ENCODE data around the gene CADM1.
"Not testable (repeated sequence)": the region's sequence is repeated elsewhere in the genome, so short reads cannot be mapped to it uniquely, and the experiment has no call there.

The CADM1 gene

DNA sequence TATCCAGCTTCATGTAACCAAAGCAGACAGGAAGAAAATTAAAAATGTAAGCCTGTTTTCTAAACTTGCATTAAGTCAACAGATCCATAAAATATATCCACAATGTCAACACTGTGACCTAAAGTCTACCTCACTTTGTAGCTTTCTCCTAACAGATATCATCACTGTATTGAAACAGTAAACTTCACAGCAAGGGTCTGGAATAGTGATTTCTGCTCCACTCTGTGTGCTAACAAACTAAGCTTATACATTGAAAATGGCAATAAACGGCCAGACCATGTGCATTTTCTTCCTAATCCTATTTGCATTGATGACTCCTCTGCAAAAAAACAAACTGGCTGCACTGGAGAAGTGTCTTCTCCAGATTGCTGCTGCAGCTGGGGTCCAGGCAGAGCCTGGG is 26.8 kb downstream of the CADM1 start:
- no peak for FAIRE-seq
- no peak for DNase-seq (ENCODE audit: insufficient read length, low spot score)
- no peak for TF ChIP-seq POLR2A (IDR thresholded peaks at IDR 0.05; ENCODE audit: low read depth, low read length)

DNA sequence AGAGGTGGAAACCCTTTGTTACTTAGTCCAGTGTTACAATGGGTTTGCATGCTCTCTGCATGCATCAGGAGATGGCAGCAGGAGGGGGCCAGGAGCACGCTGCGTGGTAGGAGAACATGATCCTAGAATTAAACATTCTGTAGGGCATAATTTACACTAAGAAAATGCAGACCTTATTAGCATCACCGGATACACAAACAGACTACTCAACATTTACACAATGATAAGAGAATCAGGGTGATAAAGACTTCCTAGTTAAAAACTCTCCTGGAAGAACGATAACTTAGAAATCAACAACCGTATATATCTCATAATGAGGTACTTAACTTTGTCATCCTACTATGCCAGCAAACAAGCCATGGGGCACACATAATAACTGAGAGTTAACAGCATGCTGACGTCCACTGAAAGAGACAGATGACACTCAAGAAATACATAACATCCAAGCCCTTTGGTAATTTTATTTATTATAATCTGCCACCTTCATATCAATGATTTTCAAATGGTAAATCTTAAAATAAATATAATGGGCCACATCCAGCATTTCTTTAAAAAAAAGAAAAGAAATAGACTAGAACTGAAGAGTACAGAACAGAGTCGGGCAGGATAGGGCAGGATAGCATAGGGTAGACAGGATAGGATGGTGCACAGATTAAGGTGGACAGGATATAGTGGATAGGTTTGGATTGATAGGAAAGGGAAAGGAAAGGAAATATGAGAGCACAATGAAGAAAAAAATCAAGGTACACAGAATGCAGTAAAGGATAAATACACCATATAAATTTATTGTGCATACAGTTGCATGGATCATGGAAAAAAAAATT is 27.5 kb downstream of the CADM1 start:
- FAIRE-seq (no peak), DNase-seq (ENCODE audit: insufficient read length, low spot score) (no peak)

DNA sequence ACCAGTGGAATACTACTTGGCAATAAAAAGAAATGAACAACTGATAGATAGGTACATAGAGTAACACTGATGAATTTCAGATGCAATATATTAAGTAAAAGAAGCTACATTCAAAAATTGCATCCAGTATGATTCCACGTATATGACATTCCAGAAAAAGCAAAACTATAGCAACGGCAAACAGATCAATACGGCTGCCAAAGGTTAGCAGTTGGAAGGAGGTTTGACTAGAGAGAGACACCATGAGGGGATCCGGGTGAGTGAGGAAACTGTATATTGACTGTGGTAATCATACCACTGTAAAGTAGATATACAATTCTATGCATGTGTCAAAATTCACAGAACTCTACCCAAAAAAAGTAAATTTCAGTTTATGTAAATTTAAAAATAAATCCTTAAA is 28.7 kb downstream of the CADM1 start:
- no peak for DNase-seq (ENCODE audit: insufficient read length, low spot score)
- no peak for TF ChIP-seq POLR2A (IDR thresholded peaks at IDR 0.05; ENCODE audit: low read depth, low read length)
- no peak for FAIRE-seq

More for the DNA sequence above, 27.5 kb downstream of the CADM1 start:
- no peak for TF ChIP-seq POLR2A (IDR thresholded peaks at IDR 0.05; ENCODE audit: low read depth, low read length)

DNA sequence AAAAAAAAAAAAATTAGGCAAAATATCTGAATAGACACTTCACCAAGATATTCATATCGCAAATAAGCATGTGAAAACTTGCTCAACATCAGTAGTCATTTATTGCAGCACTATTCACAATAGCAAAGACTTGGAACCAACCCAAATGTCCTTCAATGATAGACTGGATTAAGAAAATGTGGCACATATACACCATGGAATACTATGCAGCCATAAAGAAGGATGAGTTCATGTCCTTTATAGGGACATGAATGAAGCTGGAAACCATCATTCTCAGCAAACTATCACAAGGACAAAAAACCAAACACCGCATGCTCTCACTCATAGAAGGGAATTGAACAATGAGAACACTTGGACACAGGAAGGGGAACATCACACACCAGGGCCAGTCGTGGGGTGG is 29.9 kb downstream of the CADM1 start:
- DNase-seq (ENCODE audit: insufficient read length, low spot score): not testable (repeated sequence)

DNA sequence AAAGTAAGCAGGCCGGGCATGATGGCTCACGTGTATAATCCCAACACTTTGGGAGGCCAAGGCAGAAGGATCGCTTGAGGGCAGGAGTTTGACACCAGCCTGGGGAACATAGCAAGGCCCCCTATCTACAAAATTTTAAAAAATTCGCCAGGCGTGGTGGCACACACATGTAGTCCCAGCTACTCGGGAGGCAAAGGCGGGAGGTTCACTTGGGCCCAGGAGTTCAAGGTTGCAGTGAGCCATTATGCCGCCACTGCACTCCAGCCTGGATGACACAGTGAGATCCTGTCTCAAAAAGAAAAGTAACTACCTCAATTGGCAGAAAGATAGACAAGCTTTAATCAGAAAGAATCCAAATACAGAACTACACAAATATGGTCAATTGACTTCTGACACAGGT is 31.0 kb downstream of the CADM1 start:
- no peak for FAIRE-seq
- DNase-seq (ENCODE audit: insufficient read length, low spot score): no peak
- TF ChIP-seq POLR2A (IDR thresholded peaks at IDR 0.05; ENCODE audit: low read depth, low read length): no peak

More for the DNA sequence above, 29.9 kb downstream of the CADM1 start:
- not testable (repeated sequence) for FAIRE-seq

DNA sequence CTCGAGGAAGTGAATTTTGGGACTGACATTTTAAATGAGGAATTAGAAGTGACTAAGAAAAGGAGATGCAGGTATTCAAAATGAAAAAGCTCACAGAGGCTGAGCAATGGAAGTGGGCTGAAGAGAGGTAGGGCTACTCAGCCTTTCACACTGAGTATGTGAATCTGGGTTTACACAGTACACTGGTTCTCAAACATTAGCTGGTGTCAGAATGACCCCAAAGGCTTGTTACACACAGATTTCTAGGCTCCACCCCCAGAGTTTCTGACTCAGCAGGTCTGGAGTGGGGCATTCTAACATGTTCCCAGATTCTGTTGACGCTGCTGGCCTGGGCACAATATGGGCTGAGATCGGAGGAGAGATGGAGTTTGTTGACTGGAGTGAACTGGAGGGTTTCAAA is 32.8 kb downstream of the CADM1 start:
- DNase-seq (ENCODE audit: insufficient read length, low spot score): no peak
- TF ChIP-seq POLR2A (IDR thresholded peaks at IDR 0.05; ENCODE audit: low read depth, low read length): no peak
- FAIRE-seq: no peak

DNA sequence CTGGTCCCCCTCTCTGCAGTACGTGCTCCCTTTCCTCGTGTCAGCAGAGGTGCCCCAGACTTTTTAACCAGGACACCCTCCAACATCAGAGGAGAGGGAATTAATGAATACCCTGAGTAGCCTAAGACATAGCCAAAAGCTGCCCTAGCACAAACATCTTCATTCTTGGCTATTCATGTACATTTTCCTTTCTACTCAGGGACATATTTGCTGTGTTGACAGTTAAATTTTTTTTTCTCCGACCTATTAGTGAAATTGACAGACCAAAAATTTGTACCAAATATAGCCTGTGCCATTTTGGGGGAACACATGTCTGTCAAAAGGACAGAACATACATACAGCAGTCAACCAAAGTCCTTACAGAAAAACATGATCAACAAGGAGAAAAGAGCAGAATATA is 33.3 kb downstream of the CADM1 start:
- no peak for TF ChIP-seq POLR2A (IDR thresholded peaks at IDR 0.05; ENCODE audit: low read depth, low read length)
- DNase-seq (ENCODE audit: insufficient read length, low spot score) (no peak), FAIRE-seq (no peak)

DNA sequence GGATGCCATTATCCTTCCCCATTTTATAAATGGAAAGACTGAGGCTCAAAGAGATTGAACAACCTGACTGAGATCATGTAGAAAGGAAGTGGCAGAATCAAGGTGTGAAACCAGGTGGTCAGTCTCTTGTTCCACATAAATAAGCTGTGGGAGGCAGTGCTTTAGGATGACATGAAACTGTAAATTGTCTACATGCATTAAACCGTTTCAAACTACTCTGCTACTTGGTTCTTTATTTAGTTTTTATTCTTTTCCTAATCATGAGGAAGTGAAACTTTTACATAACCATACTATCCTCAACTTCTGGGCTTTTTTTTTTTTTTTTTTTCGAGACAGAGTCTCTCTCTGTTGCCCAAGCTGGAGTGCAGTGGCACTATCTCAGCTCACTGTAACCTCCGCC is 34.9 kb downstream of the CADM1 start:
- TF ChIP-seq POLR2A (IDR thresholded peaks at IDR 0.05; ENCODE audit: low read depth, low read length): no peak
- DNase-seq (ENCODE audit: insufficient read length, low spot score) (no peak), FAIRE-seq (no peak)

DNA sequence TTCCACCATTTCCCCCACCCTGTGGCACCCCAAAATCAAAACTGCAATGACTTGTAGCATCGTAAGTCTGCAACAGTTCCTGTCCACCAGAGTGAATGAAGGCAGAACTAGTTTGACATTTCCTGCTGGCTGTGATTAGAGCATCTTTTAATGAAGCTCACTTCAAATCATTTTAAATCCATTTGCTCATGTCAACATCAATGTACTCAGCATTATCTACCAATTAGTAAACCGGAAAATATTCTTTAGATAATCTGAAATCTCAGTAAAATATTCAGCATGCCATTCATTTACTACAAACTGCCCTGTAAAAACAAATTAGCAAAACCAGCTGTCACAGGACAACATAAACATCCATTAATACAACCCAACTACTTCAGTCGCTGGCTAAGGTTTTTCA is 38.1 kb downstream of the CADM1 start:
- no peak for TF ChIP-seq POLR2A (IDR thresholded peaks at IDR 0.05; ENCODE audit: low read depth, low read length)
- DNase-seq (ENCODE audit: insufficient read length, low spot score): no peak
- no peak for FAIRE-seq

DNA sequence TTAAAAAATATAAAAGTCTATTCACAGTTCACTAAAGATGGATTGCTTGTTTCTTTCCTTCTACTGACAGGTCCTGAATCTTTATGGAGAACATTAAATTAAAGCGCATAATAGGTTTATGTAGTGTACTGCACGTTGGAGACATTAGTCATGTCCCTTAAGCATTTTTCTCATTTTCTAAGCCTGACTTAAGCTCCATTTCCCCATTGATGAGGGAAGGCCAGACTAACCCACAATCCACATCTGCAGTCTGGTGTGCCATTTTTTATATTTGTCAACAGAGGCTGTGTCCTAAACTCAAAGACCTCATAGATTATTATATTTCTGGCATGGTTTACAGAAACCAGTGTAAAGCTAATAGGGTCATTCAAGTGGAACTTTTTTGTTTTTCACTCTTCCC is 39.9 kb downstream of the CADM1 start:
- no peak for TF ChIP-seq POLR2A (IDR thresholded peaks at IDR 0.05; ENCODE audit: low read depth, low read length)
- FAIRE-seq: no peak
- no peak for DNase-seq (ENCODE audit: insufficient read length, low spot score)

DNA sequence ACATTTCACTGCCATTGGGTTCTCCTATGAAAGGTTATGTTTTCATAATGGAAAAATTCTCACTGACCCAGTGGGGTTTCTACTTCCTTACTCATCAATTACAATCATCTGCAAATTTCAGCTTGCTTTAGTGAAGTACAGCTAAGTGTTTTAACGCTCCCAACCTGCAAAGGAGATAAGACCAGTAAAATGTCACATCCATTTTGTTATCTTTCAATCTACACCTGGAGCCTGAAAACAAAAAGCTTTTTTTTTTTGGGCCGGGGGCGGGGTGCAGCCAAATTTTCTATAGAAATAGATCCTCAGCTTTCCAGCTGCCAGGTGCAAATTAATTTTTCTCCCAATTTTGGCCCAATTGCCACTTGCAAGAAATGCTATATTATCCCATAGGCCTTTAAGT is 40.6 kb downstream of the CADM1 start:
- TF ChIP-seq POLR2A (IDR thresholded peaks at IDR 0.05; ENCODE audit: low read depth, low read length): no peak
- FAIRE-seq: no peak
- DNase-seq (ENCODE audit: insufficient read length, low spot score): no peak

DNA sequence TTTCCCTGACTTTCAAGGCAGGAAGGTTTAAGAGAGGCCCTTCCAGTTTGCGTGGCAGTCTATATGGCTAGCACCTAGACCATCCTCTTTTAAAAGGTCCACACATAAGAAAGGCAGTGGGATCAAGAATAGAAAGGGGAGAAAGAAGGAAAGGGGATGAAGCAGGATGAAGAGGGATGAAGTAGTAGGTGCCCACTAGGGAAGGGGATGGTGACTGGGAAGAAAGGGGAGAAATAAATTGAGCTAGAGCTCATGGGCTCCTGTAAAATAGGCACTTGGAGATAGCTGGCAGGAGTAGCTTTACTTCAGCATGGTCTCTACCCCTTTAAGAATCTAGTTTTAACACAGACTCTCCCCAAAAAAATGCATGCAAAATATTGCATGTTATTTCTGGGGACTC is 41.5 kb downstream of the CADM1 start:
- no peak for TF ChIP-seq POLR2A (IDR thresholded peaks at IDR 0.05; ENCODE audit: low read depth, low read length)
- no peak for DNase-seq (ENCODE audit: insufficient read length, low spot score)
- no peak for FAIRE-seq

DNA sequence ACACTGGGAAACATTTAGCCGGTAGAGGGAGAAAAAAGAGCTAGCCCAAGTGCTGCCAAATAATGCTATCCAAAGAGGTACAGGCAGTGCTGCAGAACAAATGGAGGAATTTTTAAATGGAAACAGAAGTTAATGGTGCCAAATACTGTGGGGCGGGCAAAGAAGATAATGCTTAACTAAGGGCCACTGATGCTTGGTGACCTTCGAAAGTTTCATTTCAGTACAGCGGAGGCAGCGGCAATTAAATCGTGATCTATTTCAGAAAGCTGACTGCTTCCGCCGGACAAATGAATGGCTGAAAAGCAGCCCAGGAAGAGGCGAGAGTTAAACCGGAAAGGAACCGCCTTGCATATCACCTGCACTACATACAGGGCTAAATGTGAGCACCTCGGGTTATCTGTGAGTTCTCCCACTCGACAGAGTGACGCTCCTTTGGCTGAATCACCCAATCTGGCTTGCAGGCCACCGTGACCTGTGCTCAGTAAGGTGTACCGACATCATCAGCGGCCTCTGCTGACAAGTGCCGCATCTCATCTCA is 42.1 kb downstream of the CADM1 start:
- DNase-seq (ENCODE audit: insufficient read length, low spot score) (no peak), FAIRE-seq (no peak)
- no peak for TF ChIP-seq POLR2A (IDR thresholded peaks at IDR 0.05; ENCODE audit: low read depth, low read length)

DNA sequence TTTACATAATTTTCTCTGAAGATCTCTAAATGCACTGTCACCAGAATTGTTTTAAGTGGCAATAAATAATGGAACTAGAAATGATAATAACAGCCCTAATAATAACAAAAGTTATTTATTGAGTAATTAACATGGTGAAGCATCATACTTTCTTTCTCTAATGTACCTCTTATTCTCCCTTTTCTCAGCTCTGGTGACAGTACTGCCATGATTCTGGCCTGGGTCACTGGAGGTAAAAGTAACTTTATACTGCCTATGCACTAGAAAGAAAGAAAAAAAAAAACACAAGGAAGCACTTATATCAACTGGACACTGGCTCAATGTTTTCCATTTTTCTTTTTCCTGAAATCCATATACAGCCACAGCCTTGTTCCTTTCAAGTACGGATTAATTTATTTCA is 43.7 kb downstream of the CADM1 start:
- TF ChIP-seq POLR2A (IDR thresholded peaks at IDR 0.05; ENCODE audit: low read depth, low read length): no peak
- DNase-seq (ENCODE audit: insufficient read length, low spot score) (no peak), FAIRE-seq (no peak)

DNA sequence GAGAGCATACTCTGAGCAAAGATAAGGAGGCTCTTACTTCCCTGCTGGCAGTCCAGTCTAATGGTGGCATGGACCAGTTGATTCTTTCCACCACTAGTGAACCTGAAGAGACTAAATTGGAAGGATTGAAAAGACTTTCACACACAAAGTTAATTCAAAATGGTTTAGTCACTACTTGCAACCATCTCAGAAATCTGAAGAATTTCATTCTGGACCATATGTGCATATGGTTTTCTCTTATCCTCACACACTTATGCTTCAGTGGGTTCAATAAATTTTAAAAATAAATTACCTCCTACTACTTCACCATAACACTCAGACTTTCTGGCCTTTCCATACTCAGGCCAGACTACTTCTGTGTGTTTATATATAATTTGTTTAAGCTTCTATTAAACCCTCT is 44.7 kb downstream of the CADM1 start:
- no peak for FAIRE-seq
- TF ChIP-seq POLR2A (IDR thresholded peaks at IDR 0.05; ENCODE audit: low read depth, low read length): no peak
- DNase-seq (ENCODE audit: insufficient read length, low spot score): no peak
